GM06990 (cell line): Measurements from ENCODE around the gene ARID1B.

Experiments used
- DNase-seq: peaks from one replicate; pipeline ENCODE4 v3.0.0-alpha.2; 2011; ENCODE audit not compliant: insufficient read length; ENCODE audit errors: extremely low read depth
- H3K27me3 ChIP-seq: replicated peaks from 2 replicates; pipeline ENCODE4 v1.6.0; 2011; ENCODE audit warnings: low read length; ENCODE audit not compliant: control insufficient read depth, insufficient read depth
- H3K36me3 ChIP-seq: 2 replicates; pipeline ENCODE4 v1.5.1; 2011; ENCODE audit warnings: low read length; ENCODE audit not compliant: control insufficient read depth, insufficient read depth
- H3K4me3 ChIP-seq: replicated peaks from 2 replicates; pipeline ENCODE4 v1.5.1; 2011; ENCODE audit warnings: low read depth, mild to moderate bottlenecking, control low read depth, low read length
- CTCF ChIP-seq: IDR thresholded peaks from 2 replicates; pipeline ENCODE4 v1.5.1; 2011; ENCODE audit warnings: low read length, control low read depth, mild to moderate bottlenecking, inconsistent platforms; ENCODE audit not compliant: insufficient read depth, poor library complexity, severe bottlenecking

The ARID1B gene

DNA sequence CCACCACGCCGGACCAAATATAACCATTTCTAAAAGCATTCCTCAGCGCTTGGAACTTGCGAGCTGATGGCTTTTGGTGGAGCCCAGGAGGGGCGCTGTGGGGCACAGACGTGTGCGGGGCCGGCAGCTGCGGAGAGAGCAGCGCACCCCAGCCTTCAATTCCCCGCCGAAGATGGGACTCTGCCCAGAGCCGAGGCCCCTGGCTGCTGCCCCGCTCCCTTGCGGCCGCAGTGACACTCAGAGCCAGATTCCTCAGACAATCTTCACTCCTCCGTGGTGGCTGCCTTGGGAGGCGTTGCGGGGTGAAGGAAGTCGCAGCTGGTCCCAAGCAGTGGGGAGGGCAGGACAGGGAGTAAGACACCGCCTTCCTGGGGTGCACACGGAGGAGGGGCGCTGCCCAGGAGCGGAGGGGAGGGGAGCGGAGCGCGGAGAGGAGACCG, 458.4 kb downstream of the ARID1B start:
- Histone ChIP-seq H3K27me3 (peaks cover 2% of the 10 kb centered on the region), H3K4me3 (peak overlapping the region; percentile 27), H3K36me3 (no peaks in the 10 kb centered on the region)
- DNase-seq, result no peak
- peak; percentile 48 for TF ChIP-seq CTCF

- peak overlapping the region; percentile 27 for H3K4me3 ChIP-seq
- H3K36me3 ChIP-seq, result no peaks in the 10 kb centered on the region
- H3K27me3 ChIP-seq, result peaks cover 2% of the 10 kb centered on the region
- no peak for DNase-seq
- no peak for TF ChIP-seq CTCF
These were observed 459.0 kb downstream of the ARID1B start for GRCh38 chr6:157236040-157236725.

DNA sequence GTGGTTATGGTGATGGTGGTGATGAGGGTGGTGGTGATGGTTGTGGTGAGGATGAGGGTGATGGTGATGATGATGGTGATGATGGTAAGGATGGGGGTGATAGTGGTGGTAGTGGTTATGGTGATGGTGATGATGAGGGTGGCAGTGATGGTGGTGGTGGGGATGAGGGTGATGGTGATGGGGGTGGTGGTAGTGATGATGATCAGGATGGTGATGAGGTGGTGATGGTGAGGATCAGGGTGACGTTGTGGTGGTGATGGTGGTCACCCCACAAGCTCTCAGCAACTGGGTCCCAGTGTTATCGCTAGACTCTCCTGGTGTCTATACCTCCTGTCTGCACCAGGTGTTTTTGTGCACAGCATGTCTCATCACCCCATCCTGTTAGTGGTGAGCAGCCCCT, 461.2 kb downstream of the ARID1B start:
- no peak for TF ChIP-seq CTCF

GRCh38 chr6:157239148-157239547, 462.0 kb downstream of the ARID1B start:
- Histone ChIP-seq H3K27me3 (peaks cover 2% of the 10 kb centered on the region), H3K36me3 (no peaks in the 10 kb centered on the region), H3K4me3 (no peak overlapping the region)
- no peak for TF ChIP-seq CTCF
- no peak for DNase-seq

More for the DNA sequence above, 461.2 kb downstream of the ARID1B start:
- DNase-seq, result no peak
- Histone ChIP-seq H3K27me3 (peaks cover 2% of the 10 kb centered on the region), H3K4me3 (no peak overlapping the region), H3K36me3 (no peaks in the 10 kb centered on the region)

DNA sequence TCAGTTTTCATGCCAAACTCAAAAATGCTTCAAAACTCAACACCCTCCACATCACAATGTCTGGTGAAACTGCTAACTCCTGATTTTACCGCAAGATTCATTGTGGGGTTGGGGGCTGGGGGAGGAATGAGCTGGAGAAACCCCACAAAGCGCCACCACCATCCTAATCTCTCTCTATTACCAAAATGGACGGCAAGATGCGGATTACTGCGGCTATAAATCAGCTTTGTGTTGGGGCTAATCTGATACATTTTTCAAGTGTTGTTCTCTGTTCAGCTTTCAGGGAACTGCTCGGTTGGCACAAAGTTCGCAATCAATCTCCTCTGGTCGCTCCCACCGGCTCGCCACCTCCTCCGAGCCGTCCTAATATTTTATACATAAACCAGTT, 462.5 kb downstream of the ARID1B start:
- DNase-seq, result no peak
- no peak overlapping the region for H3K4me3 ChIP-seq
- no peaks in the 10 kb centered on the region for H3K36me3 ChIP-seq
- TF ChIP-seq CTCF, result no peak
- peaks cover 2% of the 10 kb centered on the region for H3K27me3 ChIP-seq
